GM15510 (cell line): ENCODE measurements around the gene TLCD5.

ENCODE experiments used
- POLR2A ChIP-seq: IDR thresholded peaks from 3 replicates; pipeline ENCODE4 v1.6.1; 2011; ENCODE audit warnings: borderline replicate concordance; ENCODE audit not compliant: insufficient read length; ENCODE audit errors: extremely low read depth

The TLCD5 gene

DNA sequence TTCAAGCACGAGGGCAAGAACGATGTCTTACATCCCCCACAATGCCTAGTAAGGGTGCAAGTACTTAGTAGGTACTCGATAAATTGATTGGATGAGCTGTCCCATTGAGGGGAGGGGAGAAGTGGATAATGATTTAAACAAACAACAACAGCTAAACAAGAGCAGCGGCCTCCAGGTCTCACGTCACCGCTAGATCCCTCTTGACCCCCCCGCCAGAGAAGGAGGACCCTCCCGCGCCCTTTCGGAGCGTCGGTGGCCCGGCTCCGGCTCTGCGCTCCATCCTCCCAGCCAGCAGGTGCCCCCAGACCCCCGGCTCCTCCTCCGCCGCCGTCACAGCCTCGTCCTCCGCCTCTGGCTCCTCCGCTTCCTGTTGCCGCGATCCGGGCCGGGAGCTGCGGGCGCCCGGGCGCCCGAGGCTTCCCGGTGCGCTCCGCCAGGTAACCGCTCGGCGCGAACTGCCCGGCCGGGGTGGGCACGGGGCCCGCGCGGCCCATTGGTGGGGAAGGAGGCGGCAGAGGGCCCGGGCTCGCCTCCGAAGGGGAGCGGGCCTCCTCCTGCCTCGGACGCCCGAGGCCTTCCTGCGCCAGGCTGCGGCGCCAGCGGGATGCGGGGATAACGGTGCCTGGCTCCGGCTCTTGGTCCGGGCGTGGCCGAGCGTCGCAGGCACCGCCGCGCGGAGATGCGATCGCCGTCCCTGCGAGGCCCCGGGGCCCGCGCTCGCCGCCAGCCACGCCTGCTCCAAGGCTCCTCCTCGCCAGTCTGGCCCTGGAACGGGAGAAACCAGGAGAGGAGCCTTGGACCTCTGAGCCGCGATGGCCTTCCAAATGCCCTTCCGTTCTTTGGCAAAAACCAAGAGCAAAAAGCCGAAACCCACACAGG lies at the start of gene TLCD5:
Gene TLCD5 (plus strand): TSS at position 368 of the 879 bp plus-strand sequence. CDS start 2,143 bp downstream, outside the sequence.
- TF ChIP-seq POLR2A, result peak; percentile 41

GRCh38 chr11:120279502-120279901 lies 45.6 kb upstream of the TLCD5 start:
- no peak for TF ChIP-seq POLR2A

- TF ChIP-seq POLR2A, result no peak
Measured at GRCh38 chr11:120280600-120281051, 44.5 kb upstream of the TLCD5 start.

GRCh38 chr11:120281143-120281795 lies 43.8 kb upstream of the TLCD5 start:
- TF ChIP-seq POLR2A, result no peak

GRCh38 chr11:120283124-120283523 lies 42.0 kb upstream of the TLCD5 start:
- TF ChIP-seq POLR2A, result no peak

DNA sequence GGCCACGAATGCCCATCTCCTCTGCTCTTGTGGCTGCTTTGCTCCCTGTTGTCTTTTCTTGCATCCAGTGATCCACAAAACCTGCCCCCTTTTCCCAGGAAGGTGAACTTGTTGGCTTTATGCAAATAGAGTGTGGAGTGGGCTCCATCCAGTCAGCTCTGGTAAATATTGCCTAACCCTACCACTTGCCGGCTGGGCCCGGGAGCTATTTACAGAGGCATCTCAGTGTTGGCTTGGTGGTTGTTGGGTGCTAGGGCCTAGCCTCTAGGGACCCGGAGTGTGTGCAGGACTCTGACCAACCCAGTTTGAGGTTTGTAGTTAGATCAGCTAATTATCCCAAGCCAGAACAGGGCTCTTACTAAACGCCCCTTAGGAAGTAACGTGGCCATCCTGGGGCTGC lies 40.8 kb upstream of the TLCD5 start:
- TF ChIP-seq POLR2A, result no peak

DNA sequence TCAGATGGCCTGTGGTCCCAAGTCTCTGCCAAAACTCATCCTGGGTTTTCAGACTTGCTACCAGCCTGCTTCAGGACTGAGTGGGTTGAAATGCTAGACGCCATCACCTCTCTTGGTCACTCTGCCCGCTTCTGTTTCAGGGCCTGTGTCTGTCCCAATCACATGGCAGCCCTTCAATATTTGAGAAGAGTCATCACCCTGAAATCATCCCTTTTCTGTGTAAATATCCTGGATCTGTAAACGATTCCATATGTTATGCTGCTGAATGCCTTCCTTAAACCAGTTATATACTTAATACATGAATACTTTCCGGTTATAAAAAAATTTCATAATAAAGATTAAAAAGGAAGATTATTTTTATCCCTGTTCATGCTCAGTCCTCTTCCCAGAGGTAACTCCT lies 39.8 kb upstream of the TLCD5 start:
- no peak for TF ChIP-seq POLR2A

DNA sequence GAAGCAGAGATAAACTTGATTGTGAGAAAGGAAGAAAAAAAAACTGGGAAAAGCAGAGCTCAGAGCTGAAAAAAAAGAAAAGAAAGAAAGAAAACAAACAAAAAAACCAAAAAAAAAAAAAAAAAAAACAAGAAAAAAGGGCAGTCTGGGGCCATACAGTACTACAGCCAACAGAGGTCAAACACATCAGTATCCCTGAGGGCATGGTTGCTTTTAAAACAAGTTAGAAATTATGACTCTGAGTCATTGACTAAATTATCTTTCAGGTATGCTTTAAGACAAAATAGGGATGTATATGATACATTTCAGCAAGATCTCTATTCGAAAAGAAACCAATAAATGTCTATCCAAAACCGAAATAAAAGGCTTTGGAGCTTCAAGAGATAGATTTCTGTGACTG lies 37.1 kb upstream of the TLCD5 start:
- TF ChIP-seq POLR2A, result no peak

- no peak for TF ChIP-seq POLR2A
Measured at GRCh38 chr11:120289426-120289825, 35.7 kb upstream of the TLCD5 start.

GRCh38 chr11:120290956-120291355 lies 34.1 kb upstream of the TLCD5 start:
- TF ChIP-seq POLR2A, result no peak

GRCh38 chr11:120293038-120293800 lies 31.9 kb upstream of the TLCD5 start:
- TF ChIP-seq POLR2A, result no peak

DNA sequence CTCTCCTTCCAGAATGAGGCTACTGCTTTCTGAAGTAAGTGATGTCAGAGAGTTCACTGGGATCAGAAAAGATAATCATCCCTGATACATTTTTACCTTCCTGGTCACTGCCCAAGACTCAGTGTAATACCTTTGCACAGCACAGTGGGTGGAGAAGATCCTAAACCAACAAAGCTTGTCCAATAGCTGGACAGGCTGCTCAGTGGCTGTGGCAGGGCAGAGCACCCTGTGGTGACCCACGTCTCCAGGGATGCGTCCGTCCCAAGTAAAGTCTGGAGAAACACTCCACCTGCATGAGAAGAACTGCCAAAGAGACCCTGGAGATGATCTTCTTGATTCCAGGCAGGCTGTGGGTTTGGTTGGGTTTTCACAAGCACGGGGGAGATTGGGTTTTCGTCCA lies 31.0 kb upstream of the TLCD5 start:
- TF ChIP-seq POLR2A, result no peak

DNA sequence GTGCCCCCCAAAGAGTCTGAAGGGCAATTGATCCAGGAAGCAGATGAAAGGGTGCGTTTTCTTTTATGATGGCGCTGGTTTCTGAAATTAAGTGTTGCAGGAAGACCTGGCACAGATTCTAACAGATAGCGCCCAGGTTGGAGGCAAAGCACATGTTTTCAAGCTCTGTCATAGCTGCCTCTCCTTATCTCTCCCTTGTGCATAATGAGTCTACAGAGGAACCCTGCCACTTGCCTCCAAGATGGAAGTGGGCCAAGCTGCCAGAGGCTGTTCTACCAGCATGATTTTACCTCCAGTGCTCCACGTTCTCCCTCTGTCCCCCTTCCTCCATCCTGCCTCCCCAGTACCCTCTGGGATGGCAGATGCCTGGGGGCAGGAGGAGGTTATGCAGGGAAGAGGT lies 30.0 kb upstream of the TLCD5 start:
- no peak for TF ChIP-seq POLR2A

DNA sequence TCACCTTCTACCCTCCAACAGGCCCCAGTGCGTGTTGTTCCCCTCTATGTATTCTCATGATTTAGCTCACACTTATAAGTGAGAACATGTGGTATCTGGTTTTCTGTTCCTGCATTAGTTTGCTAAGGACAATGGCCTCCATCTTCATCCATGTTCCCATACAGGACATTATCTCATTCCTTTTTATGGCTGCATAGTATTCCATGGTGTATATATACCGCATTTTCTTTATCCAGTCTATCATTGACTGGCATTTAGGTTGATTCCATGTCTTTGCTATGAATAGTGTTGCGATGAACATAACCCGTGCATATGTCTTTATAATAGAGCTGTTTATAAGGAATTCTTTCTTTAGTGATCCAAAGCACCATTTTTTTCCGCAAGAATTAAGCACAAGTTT lies 28.5 kb upstream of the TLCD5 start:
- no peak for TF ChIP-seq POLR2A

GRCh38 chr11:120298461-120298860 lies 26.6 kb upstream of the TLCD5 start:
- no peak for TF ChIP-seq POLR2A
